Ramos (cell line): ENCODE measurements around the gene NUDT4B.
"Not testable (repeated sequence)": the region's sequence is repeated elsewhere in the genome, so short reads cannot be mapped to it uniquely, and the experiment has no call there.

Experiments
- in situ Hi-C: fragments of 300-500 bp; cut with MboI; formaldehyde crosslinking; loops from one replicate; pipeline ENCODE4 v1.14.3; 2022; ENCODE audit warnings: low sequenced_read_pairs; ENCODE audit not compliant: unreplicated experiment

NUDT4B gene

GRCh38 chr1:148735538-148735937 lies 13.0 kb upstream of the NUDT4B start:
- in situ Hi-C loops, result not testable (repeated sequence)

- in situ Hi-C loops, result not testable (repeated sequence)
Measured at GRCh38 chr1:148738667-148739066, 9.9 kb upstream of the NUDT4B start.

- in situ Hi-C loops, result not testable (repeated sequence)
Measured at GRCh38 chr1:148743200-148743599, 5.4 kb upstream of the NUDT4B start.

GRCh38 chr1:148743726-148744720 lies 4.6 kb upstream of the NUDT4B start:
- in situ Hi-C loops, result not testable (repeated sequence)

- in situ Hi-C loops, result not testable (repeated sequence)
Measured at GRCh38 chr1:148749335-148749681, 734 bp downstream of the NUDT4B start.

GRCh38 chr1:148756231-148756630 lies 7.7 kb downstream of the NUDT4B start:
- in situ Hi-C loops, result not testable (repeated sequence)

GRCh38 chr1:148757446-148757845 lies 8.9 kb downstream of the NUDT4B start:
- in situ Hi-C loops, result not testable (repeated sequence)

- in situ Hi-C loops, result not testable (repeated sequence)
Measured at GRCh38 chr1:148758412-148758811, 9.8 kb downstream of the NUDT4B start.

- in situ Hi-C loops, result not testable (repeated sequence)
Measured at GRCh38 chr1:148758925-148759324, 10.4 kb downstream of the NUDT4B start.

- in situ Hi-C loops, result not testable (repeated sequence)
Measured at GRCh38 chr1:148759749-148760148, 11.2 kb downstream of the NUDT4B start.

- in situ Hi-C loops, result not testable (repeated sequence)
Measured at GRCh38 chr1:148760206-148760605, 11.6 kb downstream of the NUDT4B start.

- in situ Hi-C loops, result not testable (repeated sequence)
Measured at GRCh38 chr1:148761360-148761759, 12.8 kb downstream of the NUDT4B start.

GRCh38 chr1:148765238-148766019 lies 16.9 kb downstream of the NUDT4B start:
- in situ Hi-C loops, result not testable (repeated sequence)

- in situ Hi-C loops, result not testable (repeated sequence)
Measured at GRCh38 chr1:148768541-148768940, 20.0 kb downstream of the NUDT4B start.

GRCh38 chr1:148769495-148769894 lies 20.9 kb downstream of the NUDT4B start:
- in situ Hi-C loops, result not testable (repeated sequence)

GRCh38 chr1:148773690-148774089 lies 25.1 kb downstream of the NUDT4B start:
- in situ Hi-C loops, result not testable (repeated sequence)

GRCh38 chr1:148774102-148774501 lies 25.5 kb downstream of the NUDT4B start:
- in situ Hi-C loops, result not testable (repeated sequence)

- in situ Hi-C loops, result not testable (repeated sequence)
Measured at GRCh38 chr1:148775263-148775662, 26.7 kb downstream of the NUDT4B start.

- in situ Hi-C loops, result not testable (repeated sequence)
Measured at GRCh38 chr1:148777649-148778048, 29.1 kb downstream of the NUDT4B start.

- in situ Hi-C loops, result not testable (repeated sequence)
Measured at GRCh38 chr1:148780404-148780803, 31.8 kb downstream of the NUDT4B start.

GRCh38 chr1:148791543-148792099 lies 43.0 kb downstream of the NUDT4B start:
- in situ Hi-C loops, result not testable (repeated sequence)
